Upper lobe of left lung (tissue), 6 donors: ENCODE data around the gene PAQR8. TPM values are rescaled to one million over a fixed set of nuclear protein-coding genes. Genes with fewer than 3 reads are reported as not detected.
"Not testable (repeated sequence)": the region's sequence is repeated elsewhere in the genome, so short reads cannot be mapped to it uniquely, and the experiment has no call there.

Source experiments
- ATAC-seq, 2 donors: fragments of 200-7000 bp; cut with Tn5 transposase; one replicate each; pipeline ENCODE4 v1.9.1; 2022; ENCODE audit warnings: mild to moderate bottlenecking in 2 of 2, moderate library complexity in 2 of 2; ENCODE audit not compliant: low FRiP score in 2 of 2
- DNase-seq, 2 donors: peaks; one replicate each; pipeline ENCODE4 v3.0.0-alpha.2; 2019 to 2020
- H3K27ac ChIP-seq, 4 donors: fragments of 200-600 bp; sonication (generic); one replicate each; pipeline ENCODE4 v1.5.1; 2016 to 2019
- H3K27me3 ChIP-seq, 4 donors: fragments of 200-600 bp; sonication (generic); one replicate each; pipeline ENCODE4 v1.5.1; 2017 to 2019
- H3K36me3 ChIP-seq, 4 donors: fragments of 200-600 bp; sonication (generic); one replicate each; pipeline ENCODE4 v1.5.1; 2016 to 2019
- H3K4me1 ChIP-seq, 4 donors: fragments of 200-600 bp; sonication (generic); one replicate each; pipeline ENCODE4 v1.5.1; 2018 to 2019
- H3K4me3 ChIP-seq, 4 donors: fragments of 200-600 bp; sonication (generic); one replicate each; pipeline ENCODE4 v1.5.1; 2017 to 2019; ENCODE audit warnings: mild to moderate bottlenecking in 2 of 4, moderate library complexity in 1 of 4
- H3K9me3 ChIP-seq, 4 donors: fragments of 200-600 bp; sonication (generic); one replicate each; pipeline ENCODE4 v1.5.1; 2018 to 2019
- CTCF ChIP-seq, 6 experiments: fragments of 450-650 bp in 4 of 6; fragments of 200-600 bp in 2 of 6; sonication (generic) in 2 of 6; IDR thresholded peaks; one replicate each; pipeline ENCODE4 v1.5.1; 2016 to 2019; ENCODE audit warnings: antibody characterized with exemption in 6 of 6
- EP300 ChIP-seq, 4 donors: sonication (generic); formaldehyde crosslinking; IDR thresholded peaks; one replicate each; pipeline ENCODE4 v1.5.1; 2017; ENCODE audit warnings: antibody characterized with exemption in 4 of 4, control low read depth in 2 of 4
- POLR2A ChIP-seq, 4 donors: fragments of 450-650 bp; IDR thresholded peaks; one replicate each; pipeline ENCODE4 v1.5.1; 2016 to 2017; ENCODE audit warnings: antibody characterized with exemption in 4 of 4, mild to moderate bottlenecking in 2 of 4
- POLR2AphosphoS5 ChIP-seq, 2 donors: sonication (generic); formaldehyde crosslinking; IDR thresholded peaks; one replicate each; pipeline ENCODE4 v1.5.1; 2017; ENCODE audit warnings: antibody characterized with exemption in 2 of 2
- WGBS, 2 donors: methylation state at CpG; one replicate each; pipeline ENCODE4 v1.1.5; 2017 to 2018; 5-methylcytosine and 5-hydroxymethylcytosine counted together
- total RNA-seq, 6 donors: library from RNA; depleted of rRNA in 4 of 6; stranded (reverse); fragments of >200 nt in 4 of 6; gene quantifications; one replicate each; pipeline versions ENCODE4 v1.1.0 to v1.2.1, GENCODE V29; 2016 to 2021
- donor health status: DM: no; HTN: no; CAD: no; lungs with moderate emphysema.
- donor health status: DM: no; HTN: yes; CAD: no; lungs with severe emphysema.

Gene PAQR8
- total RNA-seq, 6 donors from 2014 or later = 3.4 to 21.6 (median 9.3) TPM

DNA sequence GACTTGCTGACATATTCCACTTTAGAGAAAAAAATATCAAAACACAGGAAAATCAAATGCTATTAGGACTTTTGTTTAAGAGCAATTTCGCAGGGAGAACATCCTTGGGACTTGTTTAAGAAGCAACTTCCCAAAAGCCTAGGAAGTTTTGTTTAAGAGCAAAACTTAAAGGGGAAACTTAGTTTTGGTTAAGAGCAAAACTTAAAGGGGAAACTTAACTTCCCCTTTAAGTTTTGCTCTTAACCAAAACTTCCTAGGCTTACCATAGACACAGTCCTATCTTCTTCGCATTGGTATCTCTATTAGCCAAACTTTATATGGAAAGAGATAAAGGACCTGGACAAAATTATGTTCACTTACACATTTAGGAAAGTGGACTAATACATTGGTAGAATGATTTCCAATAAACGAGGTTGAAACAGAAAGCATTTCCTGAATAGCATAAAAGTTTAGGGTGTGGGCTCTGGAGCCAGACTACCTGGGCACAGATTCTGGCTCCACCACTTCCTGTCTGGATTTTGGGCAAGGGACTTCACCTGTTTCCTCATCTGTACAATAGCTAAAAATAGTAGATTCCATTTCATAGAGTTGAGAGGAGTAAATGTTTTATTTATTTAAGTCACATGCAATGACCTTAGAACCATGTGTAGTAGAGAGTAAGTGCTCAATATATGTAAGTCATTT is 15.7 kb downstream of the PAQR8 start:
- Histone ChIP-seq H3K36me3 (no peaks in the 10 kb centered on the region), H3K27ac (no peak overlapping the region), H3K4me3 (no peak overlapping the region), H3K9me3 (no peaks in the 10 kb centered on the region), H3K27me3 (no peaks in the 10 kb centered on the region), H3K4me1 (peaks cover 0 to 14% (median 4%) of the 10 kb centered on the region in 4 donors)
- no peak for DNase-seq
- no peak for ATAC-seq
- no peak for TF ChIP-seq POLR2A (IDR thresholded peaks at IDR 0.05)
- TF ChIP-seq POLR2AphosphoS5 (IDR thresholded peaks at IDR 0.05) = no peak
- no peak for TF ChIP-seq EP300 (IDR thresholded peaks at IDR 0.05)
- no peak for TF ChIP-seq CTCF (IDR thresholded peaks at IDR 0.05)
- WGBS, 2 donors = 43 to 44% methylated on average over 3 of the region's 3 CpGs

DNA sequence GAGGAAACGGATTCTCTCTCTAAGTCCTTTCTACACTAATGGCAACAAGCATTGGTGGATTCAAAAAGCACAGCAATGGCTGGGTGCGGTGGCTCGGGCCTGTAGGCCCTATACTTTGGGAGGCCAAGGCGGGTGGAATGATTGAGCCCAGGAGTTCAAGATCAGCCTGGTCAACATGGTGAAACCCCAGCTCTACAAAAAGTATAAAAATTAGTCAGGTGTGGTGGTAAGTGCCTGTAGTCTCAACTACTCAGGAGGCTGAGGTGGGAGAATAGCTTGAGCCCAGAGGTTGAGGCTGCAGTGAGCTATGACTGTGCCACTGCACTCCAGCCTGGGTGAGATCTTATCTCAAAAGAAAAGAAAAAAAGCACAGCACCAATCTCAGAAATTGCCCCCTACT is 19.3 kb downstream of the PAQR8 start:
- H3K4me1 ChIP-seq = peaks cover 0 to 14% (median 4%) of the 10 kb centered on the region in 4 donors
- no peak overlapping the region for H3K4me3 ChIP-seq
- H3K36me3 ChIP-seq = no peaks in the 10 kb centered on the region
- WGBS, 2 donors = 92 to 95% methylated on average over 4 of the region's 4 CpGs
- H3K27ac ChIP-seq = no peak overlapping the region
- H3K9me3 ChIP-seq = no peaks in the 10 kb centered on the region
- ATAC-seq (no peak), DNase-seq (no peak)
- H3K27me3 ChIP-seq = no peaks in the 10 kb centered on the region
- TF ChIP-seq EP300 (IDR thresholded peaks at IDR 0.05) = no peak
- TF ChIP-seq POLR2AphosphoS5 (IDR thresholded peaks at IDR 0.05) = no peak
- TF ChIP-seq CTCF (IDR thresholded peaks at IDR 0.05) = no peak
- TF ChIP-seq POLR2A (IDR thresholded peaks at IDR 0.05) = no peak

DNA sequence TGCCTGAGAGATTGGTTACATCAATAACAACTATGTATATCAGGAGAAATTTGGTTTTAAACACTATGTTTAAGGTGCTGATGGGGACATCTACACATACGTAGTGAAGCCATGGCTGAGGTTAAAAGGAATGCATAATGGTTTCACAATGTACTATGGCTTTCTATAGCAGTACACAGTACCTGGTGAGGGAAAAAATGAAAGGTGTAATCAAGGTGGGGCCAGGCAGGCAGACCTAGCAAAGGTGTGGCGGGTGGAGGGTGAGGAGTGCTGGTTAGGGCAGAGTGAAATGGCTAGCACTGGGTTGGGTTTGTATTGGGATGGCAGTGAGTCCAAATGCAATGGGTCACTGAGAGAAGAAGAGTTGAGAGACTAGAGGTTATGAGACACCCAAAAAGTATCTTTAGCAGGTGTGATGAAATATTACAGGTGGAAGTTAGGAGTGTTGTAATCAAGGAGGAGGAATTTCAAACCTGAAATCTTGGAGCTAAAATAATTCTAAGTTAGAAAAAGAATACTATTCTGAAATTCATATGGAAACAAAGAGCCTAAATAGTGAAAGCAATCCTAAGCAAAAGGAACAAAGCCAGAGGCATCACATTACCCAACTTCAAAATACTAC is 22.3 kb downstream of the PAQR8 start:
- DNase-seq = no peak
- Histone ChIP-seq H3K27me3 (no peaks in the 10 kb centered on the region), H3K4me1 (peaks cover 0 to 5% (median 1%) of the 10 kb centered on the region in 4 donors), H3K9me3 (no peaks in the 10 kb centered on the region), H3K4me3 (no peak overlapping the region), H3K27ac (no peak overlapping the region), H3K36me3 (no peaks in the 10 kb centered on the region)
- TF ChIP-seq POLR2A (IDR thresholded peaks at IDR 0.05) = no peak
- no peak for TF ChIP-seq POLR2AphosphoS5 (IDR thresholded peaks at IDR 0.05)
- TF ChIP-seq EP300 (IDR thresholded peaks at IDR 0.05) = no peak
- no peak for TF ChIP-seq CTCF (IDR thresholded peaks at IDR 0.05)
- ATAC-seq = no peak
- 85 to 92% methylated on average over 2 of the region's 2 CpGs for WGBS, 2 donors

- Histone ChIP-seq H3K4me3 (no peak overlapping the region), H3K27ac (no peak overlapping the region), H3K4me1 (peaks cover 6 to 11% (median 9%) of the 10 kb centered on the region in 4 donors), H3K36me3 (no peaks in the 10 kb centered on the region), H3K27me3 (no peaks in the 10 kb centered on the region), H3K9me3 (no peaks in the 10 kb centered on the region)
- no peak for DNase-seq
- ATAC-seq = no peak
- 91 to 93% methylated on average over 4 of the region's 4 CpGs for WGBS, 2 donors
- TF ChIP-seq POLR2AphosphoS5 (IDR thresholded peaks at IDR 0.05) (no peak), EP300 (IDR thresholded peaks at IDR 0.05) (no peak), POLR2A (IDR thresholded peaks at IDR 0.05) (no peak)
These were observed 23.1 kb downstream of the PAQR8 start for GRCh38 chr6:52385074-52385473.

DNA sequence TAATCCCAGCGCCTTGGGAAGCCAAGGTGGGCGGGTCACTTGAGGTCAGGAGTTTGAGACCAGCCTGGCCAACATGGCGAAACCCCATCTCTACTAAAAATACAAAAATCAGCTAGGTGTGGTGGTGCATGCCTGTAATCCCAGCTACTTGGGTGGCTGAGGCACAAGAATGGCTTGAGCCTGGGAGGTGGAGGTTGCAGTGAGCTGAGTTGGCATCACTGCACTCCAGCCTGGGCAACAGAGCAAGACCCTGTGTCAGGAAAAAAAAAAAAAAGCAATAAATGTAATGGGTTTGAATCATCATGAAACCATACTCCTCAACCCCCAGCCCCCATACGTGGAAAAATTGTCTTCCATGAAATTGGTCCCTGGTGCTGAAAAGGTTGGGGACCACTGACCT is 26.2 kb downstream of the PAQR8 start:
- WGBS, 2 donors = 70 to 74% methylated on average over 4 of the region's 4 CpGs
- H3K9me3 ChIP-seq, ATAC-seq, H3K36me3 ChIP-seq, H3K27ac ChIP-seq, H3K27me3 ChIP-seq, DNase-seq, H3K4me3 ChIP-seq: not testable (repeated sequence)
- H3K4me1 ChIP-seq = peaks cover 11 to 19% (median 15%) of the 10 kb centered on the region in 4 donors
